Measurements from ENCODE around the gene KCNAB1. TPM values are rescaled to one million over a fixed set of nuclear protein-coding genes. Genes with fewer than 3 reads are reported as not detected.

KCNAB1 gene
- total RNA-seq, 1 experiment from 2014 or later = not detected

DNA sequence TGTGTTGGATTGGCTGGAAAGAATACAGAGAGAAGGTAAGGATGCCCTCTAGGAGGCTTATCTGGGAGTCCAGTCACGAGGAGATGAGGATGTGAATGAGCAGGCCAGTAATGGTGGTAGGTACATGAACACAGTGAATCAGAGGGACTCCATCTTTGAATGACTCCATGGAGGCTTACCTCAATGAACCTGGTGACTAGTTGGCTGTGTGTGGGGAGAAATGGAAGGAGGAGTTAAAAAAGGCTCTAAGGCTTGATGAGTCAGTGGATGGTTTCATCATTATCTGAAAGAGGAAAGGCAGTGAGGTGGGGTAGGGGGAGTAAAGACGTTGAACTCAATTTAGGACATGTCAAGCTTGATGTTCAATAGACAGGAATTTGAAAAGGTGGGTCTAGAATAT, 61.1 kb downstream of the KCNAB1 start:
- no peak for TF ChIP-seq CBX3 (IDR thresholded peaks at IDR 0.05; ENCODE audit: low read depth)
- TF ChIP-seq ZFX (IDR thresholded peaks at IDR 0.05) = no peak
- TF ChIP-seq, protein P1, sequence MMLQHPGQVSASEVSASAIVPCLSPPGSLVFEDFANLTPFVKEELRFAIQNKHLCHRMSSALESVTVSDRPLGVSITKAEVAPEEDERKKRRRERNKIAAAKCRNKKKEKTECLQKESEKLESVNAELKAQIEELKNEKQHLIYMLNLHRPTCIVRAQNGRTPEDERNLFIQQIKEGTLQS (IDR thresholded peaks at IDR 0.05) = no peak
- TF ChIP-seq FOSL1 (IDR thresholded peaks at IDR 0.05; ENCODE audit: low read depth) = no peak
- TF ChIP-seq SP1 (IDR thresholded peaks at IDR 0.05; ENCODE audit: low read depth) = no peak
- TF ChIP-seq EGR1 (IDR thresholded peaks at IDR 0.05; ENCODE audit: low read depth) = no peak
- TF ChIP-seq EZH2 (IDR thresholded peaks at IDR 0.05) = no peak
- no peak for TF ChIP-seq SIN3A (IDR thresholded peaks at IDR 0.05; ENCODE audit: low read depth)
- TF ChIP-seq POLR2AphosphoS5 (IDR thresholded peaks at IDR 0.05; ENCODE audit: low read depth, low read length) = no peak
- no peak for TF ChIP-seq ZNF274 (IDR thresholded peaks at IDR 0.05; ENCODE audit: low read depth, low read length)
- TF ChIP-seq CTCF (IDR thresholded peaks at IDR 0.05 in 2 of 3, conservative IDR thresholded peaks at IDR 0.05 in 1 of 3; ENCODE audit: borderline replicate concordance in 1 of 3, insufficient read depth in 1 of 3, low read depth in 2 of 3, low read length in 2 of 3) = no peak
- TF ChIP-seq YY1 (IDR thresholded peaks at IDR 0.05; ENCODE audit: extremely low read depth, insufficient replicate concordance, low read depth, low read length) = no peak
- TF ChIP-seq POLR2A (IDR thresholded peaks at IDR 0.05; ENCODE audit: borderline replicate concordance, extremely low read depth, insufficient read depth, insufficient read length) = no peak
- no peak for TF ChIP-seq ELF1 (IDR thresholded peaks at IDR 0.05; ENCODE audit: borderline replicate concordance, low read depth)
- no peak for TF ChIP-seq CEBPB (IDR thresholded peaks at IDR 0.05; ENCODE audit: low read depth)
- TF ChIP-seq RAD21 (IDR thresholded peaks at IDR 0.05; ENCODE audit: low read depth) = no peak
- TF ChIP-seq SRF (IDR thresholded peaks at IDR 0.05; ENCODE audit: low read depth) = no peak
- TF ChIP-seq TCF7L2 (IDR thresholded peaks at IDR 0.05; ENCODE audit: borderline replicate concordance, extremely low read depth, insufficient read depth, insufficient read length) = no peak
- TF ChIP-seq, protein P2, sequence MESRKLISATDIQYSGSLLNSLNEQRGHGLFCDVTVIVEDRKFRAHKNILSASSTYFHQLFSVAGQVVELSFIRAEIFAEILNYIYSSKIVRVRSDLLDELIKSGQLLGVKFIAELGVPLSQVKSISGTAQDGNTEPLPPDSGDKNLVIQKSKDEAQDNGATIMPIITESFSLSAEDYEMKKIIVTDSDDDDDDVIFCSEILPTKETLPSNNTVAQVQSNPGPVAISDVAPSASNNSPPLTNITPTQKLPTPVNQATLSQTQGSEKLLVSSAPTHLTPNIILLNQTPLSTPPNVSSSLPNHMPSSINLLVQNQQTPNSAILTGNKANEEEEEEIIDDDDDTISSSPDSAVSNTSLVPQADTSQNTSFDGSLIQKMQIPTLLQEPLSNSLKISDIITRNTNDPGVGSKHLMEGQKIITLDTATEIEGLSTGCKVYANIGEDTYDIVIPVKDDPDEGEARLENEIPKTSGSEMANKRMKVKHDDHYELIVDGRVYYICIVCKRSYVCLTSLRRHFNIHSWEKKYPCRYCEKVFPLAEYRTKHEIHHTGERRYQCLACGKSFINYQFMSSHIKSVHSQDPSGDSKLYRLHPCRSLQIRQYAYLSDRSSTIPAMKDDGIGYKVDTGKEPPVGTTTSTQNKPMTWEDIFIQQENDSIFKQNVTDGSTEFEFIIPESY (IDR thresholded peaks at IDR 0.05; ENCODE audit: extremely low read depth, insufficient replicate concordance, low read length) = no peak
- no peak for TF ChIP-seq JUND (IDR thresholded peaks at IDR 0.05)
- BruUV-seq (replicated peaks) = no TSS peak
- H2AFZ ChIP-seq (ENCODE audit: low read depth, low read length, poor library complexity, severe bottlenecking) = no peak overlapping the region
- H3K4me2 ChIP-seq (ENCODE audit: low read length) = no peak overlapping the region
- no peak for DNase-seq (ENCODE audit: low read depth, low spot score)
- no peaks in the 10 kb centered on the region for H3K27me3 ChIP-seq (ENCODE audit: insufficient read depth, low read length)
- no peaks in the 10 kb centered on the region for H3K4me1 ChIP-seq (ENCODE audit: control insufficient read depth in 1 of 2, insufficient read depth in 2 of 2, low read length in 2 of 2)
- RAD21 ChIA-PET (ENCODE audit: low non-redundant PET in 1 of 2, low total read pairs in 2 of 2, uncharacterized antibody in 2 of 2, unreplicated experiment in 2 of 2) = no interaction called here
- H3K9me3 ChIP-seq (ENCODE audit: control insufficient read depth in 1 of 2, insufficient read depth in 1 of 2, low read depth in 1 of 2, low read length in 2 of 2) = no peaks in the 10 kb centered on the region
- no peak overlapping the region for H3K9ac ChIP-seq (ENCODE audit: low read length)
- H3K36me3 ChIP-seq (ENCODE audit: control insufficient read depth in 1 of 2, insufficient read depth in 2 of 2, low read length in 2 of 2) = no peaks in the 10 kb centered on the region
- no peaks in the 10 kb centered on the region for H4K20me1 ChIP-seq (ENCODE audit: insufficient read depth)
- CTCF ChIA-PET = no interaction called here
- H3K27ac ChIP-seq (ENCODE audit: low read depth, low read length) = no peak overlapping the region
- intact Hi-C loops (cut with micrococcal nuclease) = no loop called here
- no peak overlapping the region for H3K4me3 ChIP-seq (replicated peaks in 1 of 2; ENCODE audit: low read depth in 1 of 2, low read length in 2 of 2)
- ATAC-seq = no peak
- POLR2A ChIA-PET = no interaction called here
- H3K9me2 ChIP-seq (ENCODE audit: insufficient read depth) = no peaks in the 10 kb centered on the region
- no peaks in the 10 kb centered on the region for H3K79me2 ChIP-seq (ENCODE audit: insufficient read depth, low read length)

Measured in HCT116 (cell line).